CD4-positive, alpha-beta T cell treated with Interleukin-2 at 100 ng/mL for 4 hours (primary cell): ENCODE results near the gene ETNK2.
"Not testable (repeated sequence)": the region's sequence is repeated elsewhere in the genome, so short reads cannot be mapped to it uniquely, and the experiment has no call there.

Source experiments
- DNase-seq: peaks from one replicate; pipeline ENCODE4 v3.0.0-alpha.2; 2020; ENCODE audit warnings: low spot score

ETNK2 gene

GRCh38 chr1:204098683-204099082, 53.2 kb downstream of the ETNK2 start:
- no peak for DNase-seq

GRCh38 chr1:204096931-204097330, 54.9 kb downstream of the ETNK2 start:
- no peak for DNase-seq

- no peak for DNase-seq
Measured at GRCh38 chr1:204094856-204095634, 56.8 kb downstream of the ETNK2 start.

GRCh38 chr1:204094313-204094729, 57.5 kb downstream of the ETNK2 start:
- no peak for DNase-seq

GRCh38 chr1:204093781-204094180, 58.1 kb downstream of the ETNK2 start:
- no peak for DNase-seq

- no peak for DNase-seq
Measured at GRCh38 chr1:204093421-204093717, 58.5 kb downstream of the ETNK2 start.

GRCh38 chr1:204092632-204093420, 59.0 kb downstream of the ETNK2 start:
- DNase-seq: no peak

GRCh38 chr1:204091787-204092312, 60.0 kb downstream of the ETNK2 start:
- no peak for DNase-seq

- DNase-seq: no peak
Measured at GRCh38 chr1:204091066-204091465, 60.8 kb downstream of the ETNK2 start.

- not testable (repeated sequence) for DNase-seq
Measured at GRCh38 chr1:204090132-204090531, 61.7 kb downstream of the ETNK2 start.

GRCh38 chr1:204089044-204089751, 62.6 kb downstream of the ETNK2 start:
- no peak for DNase-seq

- DNase-seq: no peak
Measured at GRCh38 chr1:204088596-204088995, 63.2 kb downstream of the ETNK2 start.

GRCh38 chr1:204087893-204088528, 63.8 kb downstream of the ETNK2 start:
- DNase-seq: no peak

GRCh38 chr1:204087181-204087892, 64.5 kb downstream of the ETNK2 start:
- no peak for DNase-seq

GRCh38 chr1:204085876-204086275, 66.0 kb downstream of the ETNK2 start:
- DNase-seq: no peak

- DNase-seq: no peak
Measured at GRCh38 chr1:204084247-204084772, 67.5 kb downstream of the ETNK2 start.

GRCh38 chr1:204083491-204083890, 68.4 kb downstream of the ETNK2 start:
- DNase-seq: no peak

- no peak for DNase-seq
Measured at GRCh38 chr1:204081791-204082513, 69.9 kb downstream of the ETNK2 start.

- DNase-seq: no peak
Measured at GRCh38 chr1:204081164-204081790, 70.6 kb downstream of the ETNK2 start.
